ENCODE data around the gene ACTL6A. TPM values are rescaled to one million over a fixed set of nuclear protein-coding genes. Genes with fewer than 3 reads are reported as not detected.

ACTL6A gene
- polyA plus RNA-seq, 2 of the 4 experiments (the other 2 are of a cell fraction): 116 to 130 TPM

DNA sequence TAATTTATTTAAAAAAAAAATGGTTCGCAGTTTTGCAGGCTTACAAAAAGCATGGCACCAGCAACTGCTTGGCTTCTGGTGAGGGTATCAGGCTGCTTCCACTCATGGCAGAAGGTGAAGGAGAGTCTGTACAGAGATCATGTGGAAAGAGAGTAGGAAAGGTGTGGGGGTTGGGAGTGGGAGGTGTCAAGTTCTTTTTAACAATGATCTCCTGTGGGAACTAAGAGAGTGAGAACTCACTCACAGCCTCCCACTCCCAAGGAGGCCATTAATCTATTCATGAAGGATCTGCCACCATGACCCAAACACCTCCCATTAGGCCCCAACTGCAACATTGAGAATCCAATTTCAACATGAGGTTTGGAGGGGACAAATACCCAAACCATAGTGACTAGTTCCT, 21.1 kb upstream of the ACTL6A start:
- POLR2A ChIA-PET: no interaction called here

DNA sequence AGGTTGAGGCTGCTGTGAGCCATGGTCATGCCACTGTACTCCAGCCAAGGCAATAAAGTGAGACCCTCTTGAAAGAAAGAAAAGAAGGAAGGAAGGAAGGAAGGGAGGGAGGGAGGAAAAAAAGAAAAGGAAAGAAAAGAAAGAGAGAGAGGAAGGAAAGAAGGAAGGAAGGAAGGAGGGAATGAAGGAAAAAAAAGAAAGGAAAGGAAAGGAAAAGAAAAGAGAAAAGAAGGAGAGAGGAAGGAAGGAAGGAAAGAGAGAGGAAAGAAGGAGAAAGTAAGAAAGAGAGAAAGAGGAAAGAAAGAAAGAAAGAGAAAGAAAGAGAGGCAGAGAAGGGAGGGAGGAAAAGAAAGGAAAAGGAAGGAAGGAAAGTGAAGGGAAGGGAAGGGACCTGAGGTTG, 20.4 kb upstream of the ACTL6A start:
- H3K4me2 ChIP-seq: no peak overlapping the region
- CTCF ChIA-PET: no interaction called here
- DNase-seq (ENCODE audit: low read depth in 1 of 2, low spot score in 1 of 2) (no peak), ATAC-seq (no peak), FAIRE-seq (no peak)
- H3K4me1 ChIP-seq: no peaks in the 10 kb centered on the region
- POLR2A ChIA-PET: no interaction called here
- TF ChIP-seq HOXA7 (CRISPR knock-in tag; IDR thresholded peaks at IDR 0.05): no peak
- no peak for TF ChIP-seq ZFP36 (IDR thresholded peaks at IDR 0.05; ENCODE audit: borderline replicate concordance, partially characterized antibody)
- no peak for TF ChIP-seq HOXB13 (CRISPR knock-in tag; IDR thresholded peaks at IDR 0.05; ENCODE audit: low read depth)
- TF ChIP-seq RARB (CRISPR knock-in tag; IDR thresholded peaks at IDR 0.05): no peak
- no peak for TF ChIP-seq ZC3H11A (IDR thresholded peaks at IDR 0.05)
- TF ChIP-seq FOXS1 (CRISPR knock-in tag; IDR thresholded peaks at IDR 0.05): no peak
- no peak overlapping the region for H3K27ac ChIP-seq
- no peak overlapping the region for H3K4me3 ChIP-seq
- no peaks in the 10 kb centered on the region for H3K9me3 ChIP-seq

More for the DNA sequence above, 21.1 kb upstream of the ACTL6A start:
- CTCF ChIA-PET: no interaction called here
- Histone ChIP-seq H3K4me1 (no peaks in the 10 kb centered on the region), H3K9me3 (no peaks in the 10 kb centered on the region), H3K4me2 (no peak overlapping the region), H3K27ac (no peak overlapping the region), H3K4me3 (no peak overlapping the region)
- DNase-seq (ENCODE audit: low read depth in 1 of 2, low spot score in 1 of 2): no peak
- ATAC-seq: no peak
- FAIRE-seq: no peak
- 92% methylated on average over 1 of the region's 1 CpG for WGBS (ENCODE audit: missing lambda C conversion rate)
- TF ChIP-seq KDM5A (IDR thresholded peaks at IDR 0.05) (no peak), TP53 (CRISPR knock-in tag; IDR thresholded peaks at IDR 0.05) (no peak), BHLHE40 (IDR thresholded peaks at IDR 0.05; ENCODE audit: low read depth, low read length) (no peak), EP300 (IDR thresholded peaks at IDR 0.05) (no peak), ESRRA (IDR thresholded peaks at IDR 0.05; ENCODE audit: borderline replicate concordance, low read length) (no peak), ZC3H11A (IDR thresholded peaks at IDR 0.05) (no peak)
- TF ChIP-seq, protein P1, sequence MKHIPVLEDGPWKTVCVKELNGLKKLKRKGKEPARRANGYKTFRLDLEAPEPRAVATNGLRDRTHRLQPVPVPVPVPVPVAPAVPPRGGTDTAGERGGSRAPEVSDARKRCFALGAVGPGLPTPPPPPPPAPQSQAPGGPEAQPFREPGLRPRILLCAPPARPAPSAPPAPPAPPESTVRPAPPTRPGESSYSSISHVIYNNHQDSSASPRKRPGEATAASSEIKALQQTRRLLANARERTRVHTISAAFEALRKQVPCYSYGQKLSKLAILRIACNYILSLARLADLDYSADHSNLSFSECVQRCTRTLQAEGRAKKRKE (CRISPR knock-in tag; IDR thresholded peaks at IDR 0.05; ENCODE audit: low read depth): no peak
- TF ChIP-seq, protein P2, sequence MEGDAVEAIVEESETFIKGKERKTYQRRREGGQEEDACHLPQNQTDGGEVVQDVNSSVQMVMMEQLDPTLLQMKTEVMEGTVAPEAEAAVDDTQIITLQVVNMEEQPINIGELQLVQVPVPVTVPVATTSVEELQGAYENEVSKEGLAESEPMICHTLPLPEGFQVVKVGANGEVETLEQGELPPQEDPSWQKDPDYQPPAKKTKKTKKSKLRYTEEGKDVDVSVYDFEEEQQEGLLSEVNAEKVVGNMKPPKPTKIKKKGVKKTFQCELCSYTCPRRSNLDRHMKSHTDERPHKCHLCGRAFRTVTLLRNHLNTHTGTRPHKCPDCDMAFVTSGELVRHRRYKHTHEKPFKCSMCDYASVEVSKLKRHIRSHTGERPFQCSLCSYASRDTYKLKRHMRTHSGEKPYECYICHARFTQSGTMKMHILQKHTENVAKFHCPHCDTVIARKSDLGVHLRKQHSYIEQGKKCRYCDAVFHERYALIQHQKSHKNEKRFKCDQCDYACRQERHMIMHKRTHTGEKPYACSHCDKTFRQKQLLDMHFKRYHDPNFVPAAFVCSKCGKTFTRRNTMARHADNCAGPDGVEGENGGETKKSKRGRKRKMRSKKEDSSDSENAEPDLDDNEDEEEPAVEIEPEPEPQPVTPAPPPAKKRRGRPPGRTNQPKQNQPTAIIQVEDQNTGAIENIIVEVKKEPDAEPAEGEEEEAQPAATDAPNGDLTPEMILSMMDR (IDR thresholded peaks at IDR 0.05): no peak
- TF ChIP-seq, protein P3, sequence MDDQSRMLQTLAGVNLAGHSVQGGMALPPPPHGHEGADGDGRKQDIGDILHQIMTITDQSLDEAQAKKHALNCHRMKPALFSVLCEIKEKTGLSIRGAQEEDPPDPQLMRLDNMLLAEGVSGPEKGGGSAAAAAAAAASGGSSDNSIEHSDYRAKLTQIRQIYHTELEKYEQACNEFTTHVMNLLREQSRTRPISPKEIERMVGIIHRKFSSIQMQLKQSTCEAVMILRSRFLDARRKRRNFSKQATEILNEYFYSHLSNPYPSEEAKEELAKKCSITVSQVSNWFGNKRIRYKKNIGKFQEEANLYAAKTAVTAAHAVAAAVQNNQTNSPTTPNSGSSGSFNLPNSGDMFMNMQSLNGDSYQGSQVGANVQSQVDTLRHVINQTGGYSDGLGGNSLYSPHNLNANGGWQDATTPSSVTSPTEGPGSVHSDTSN (IDR thresholded peaks at IDR 0.05): no peak

DNA sequence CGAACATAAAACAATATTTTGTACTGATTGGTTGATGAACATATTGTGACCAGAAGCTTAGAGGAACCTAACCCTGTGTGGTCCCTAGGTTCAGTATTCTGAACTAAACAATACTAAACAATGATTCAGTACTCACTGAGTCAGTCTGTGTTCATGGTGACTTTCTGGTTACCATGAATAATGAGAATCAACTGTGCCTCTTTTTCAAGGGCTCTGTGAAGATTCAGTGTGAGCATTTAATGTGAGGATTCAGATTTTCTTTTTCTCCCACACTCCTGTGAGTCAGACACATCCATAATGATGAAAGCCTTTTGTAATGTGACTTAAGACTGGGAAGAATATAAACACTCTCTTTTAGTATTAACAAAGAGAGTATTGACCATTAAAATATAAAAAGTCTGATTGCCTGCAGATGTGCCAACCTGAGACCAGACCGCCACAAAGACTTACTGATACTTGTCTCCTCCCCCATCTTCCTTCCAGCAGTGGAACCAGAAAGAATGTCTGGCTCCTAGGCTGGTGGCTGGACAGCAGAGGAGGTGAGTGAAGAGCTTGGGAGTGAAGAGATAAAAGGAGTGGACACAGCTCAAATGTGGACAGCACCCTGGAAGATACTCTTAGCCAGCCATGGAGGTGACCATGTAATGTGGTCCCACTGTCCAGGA, 17.6 kb upstream of the ACTL6A start:
- 46% methylated on average over 2 of the region's 2 CpGs for WGBS (ENCODE audit: missing lambda C conversion rate)

More for the DNA sequence above, 17.6 kb upstream of the ACTL6A start:
- ChIA-PET POLR2A (no interaction called here), CTCF (interaction anchor here (1.2 kb wide), 1 partner anchor 11 kb away, joined by 3 read pairs; no protein-coding TSS in a partner anchor)
- H3K4me2 ChIP-seq: no peak overlapping the region
- no peak overlapping the region for H3K27ac ChIP-seq
- H3K4me1 ChIP-seq: no peaks in the 10 kb centered on the region
- peak in 1 of 2 experiments; percentile 19; a peak in 1 of 6 replicates for ATAC-seq
- H3K9me3 ChIP-seq: no peaks in the 10 kb centered on the region
- H3K4me3 ChIP-seq: no peak overlapping the region
- TF ChIP-seq CHD4 (IDR thresholded peaks at IDR 0.05; ENCODE audit: borderline replicate concordance) (no peak), HOXB5 (CRISPR knock-in tag; IDR thresholded peaks at IDR 0.05) (no peak), NFE2L2 (conservative IDR thresholded peaks at IDR 0.05; ENCODE audit: low read length) (no peak), RARB (CRISPR knock-in tag; IDR thresholded peaks at IDR 0.05) (no peak), RCOR1 (IDR thresholded peaks at IDR 0.05; ENCODE audit: low read depth, low read length) (no peak), HDAC2 (IDR thresholded peaks at IDR 0.05) (no peak), EP300 (IDR thresholded peaks at IDR 0.05) (no peak), CBX2 (IDR thresholded peaks at IDR 0.05; ENCODE audit: borderline replicate concordance, low read depth) (no peak), NPAS2 (CRISPR knock-in tag; IDR thresholded peaks at IDR 0.05; ENCODE audit: borderline replicate concordance) (no peak), FOSB (CRISPR knock-in tag; IDR thresholded peaks at IDR 0.05) (no peak), FOXS1 (CRISPR knock-in tag; IDR thresholded peaks at IDR 0.05) (no peak), CEBPB (IDR thresholded peaks at IDR 0.05) (no peak), HEYL (CRISPR knock-in tag; IDR thresholded peaks at IDR 0.05) (no peak), TP53 (CRISPR knock-in tag; IDR thresholded peaks at IDR 0.05) (no peak), JUNB (IDR thresholded peaks at IDR 0.05) (no peak)
- TF ChIP-seq, protein P4, sequence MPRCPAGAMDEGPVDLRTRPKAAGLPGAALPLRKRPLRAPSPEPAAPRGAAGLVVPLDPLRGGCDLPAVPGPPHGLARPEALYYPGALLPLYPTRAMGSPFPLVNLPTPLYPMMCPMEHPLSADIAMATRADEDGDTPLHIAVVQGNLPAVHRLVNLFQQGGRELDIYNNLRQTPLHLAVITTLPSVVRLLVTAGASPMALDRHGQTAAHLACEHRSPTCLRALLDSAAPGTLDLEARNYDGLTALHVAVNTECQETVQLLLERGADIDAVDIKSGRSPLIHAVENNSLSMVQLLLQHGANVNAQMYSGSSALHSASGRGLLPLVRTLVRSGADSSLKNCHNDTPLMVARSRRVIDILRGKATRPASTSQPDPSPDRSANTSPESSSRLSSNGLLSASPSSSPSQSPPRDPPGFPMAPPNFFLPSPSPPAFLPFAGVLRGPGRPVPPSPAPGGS (IDR thresholded peaks at IDR 0.05): no peak
- TF ChIP-seq, protein P1 (CRISPR knock-in tag; IDR thresholded peaks at IDR 0.05; ENCODE audit: low read depth): no peak
- no peak for DNase-seq (ENCODE audit: low read depth in 1 of 2, low spot score in 1 of 2)
- FAIRE-seq: no peak

All from A549 (cell line).